Measurements from ENCODE around the gene HLA-DOA. TPM values are rescaled to one million over a fixed set of nuclear protein-coding genes. Genes with fewer than 3 reads are reported as not detected.

The HLA-DOA gene
- total RNA-seq, 2 donors from 2014 or later, result 7.2 to 14.6 TPM

- peaks cover 20 to 51% of the 10 kb centered on the region in 2 donors for H3K36me3 ChIP-seq
Observed at GRCh38 chr6:32974016-32974333, 35.4 kb downstream of the HLA-DOA start.

GRCh38 chr6:32973144-32974015 is 36.0 kb downstream of the HLA-DOA start:
- TF ChIP-seq POLR2AphosphoS5 (IDR thresholded peaks at IDR 0.05) (no peak), CTCF (IDR thresholded peaks at IDR 0.05) (no peak), POLR2A (IDR thresholded peaks at IDR 0.05) (no peak)
- DNase-seq (ENCODE audit: low spot score), result peak; percentile 39
- peaks cover 20% of the 10 kb centered on the region for H3K4me1 ChIP-seq (replicated peaks)
- H3K27me3 ChIP-seq (replicated peaks; ENCODE audit: insufficient read depth), result no peaks in the 10 kb centered on the region
- H3K27ac ChIP-seq, result peak overlapping the region; percentile 99 to 100
- no peaks in the 10 kb centered on the region for H3K9me3 ChIP-seq
- intact Hi-C loops (cut with DNase I), result loop anchor here (5.0 to 10.0 kb wide), 3 partner anchors 441 to 1351 kb away; partner anchors contain the start of genes CUTA, PHF1 and PRRC2A
- WGBS, result under 1% methylated on average over 23 of the region's 23 CpGs
- peaks cover 19 to 46% of the 10 kb centered on the region in 2 donors for H3K36me3 ChIP-seq
- peak overlapping the region; percentile 66 to 84 for H3K4me3 ChIP-seq

More at GRCh38 chr6:32974016-32974333, 35.4 kb downstream of the HLA-DOA start:
- Histone ChIP-seq H3K27me3 (replicated peaks; ENCODE audit: insufficient read depth) (no peaks in the 10 kb centered on the region), H3K9me3 (no peaks in the 10 kb centered on the region), H3K27ac (peak overlapping the region; percentile 99 to 100), H3K4me1 (replicated peaks) (peaks cover 23% of the 10 kb centered on the region), H3K4me3 (peak overlapping the region; percentile 66 to 84)
- no peak for DNase-seq (ENCODE audit: low spot score)
- intact Hi-C loops (cut with DNase I), result loop anchor here (5.0 to 10.0 kb wide), 3 partner anchors 441 to 1352 kb away; partner anchors contain the start of genes CUTA, PHF1 and PRRC2A
- no peak for TF ChIP-seq CTCF (IDR thresholded peaks at IDR 0.05)
- TF ChIP-seq POLR2A (IDR thresholded peaks at IDR 0.05), result no peak
- TF ChIP-seq POLR2AphosphoS5 (IDR thresholded peaks at IDR 0.05), result no peak
- 0% methylated on average over 4 of the region's 4 CpGs for WGBS

- no peaks in the 10 kb centered on the region for H3K9me3 ChIP-seq
- intact Hi-C loops (cut with DNase I), result loop anchor here (5.0 to 10.0 kb wide), 3 partner anchors 442 to 1350 kb away; partner anchors contain the start of genes CUTA, PHF1 and PRRC2A
- TF ChIP-seq POLR2A (IDR thresholded peaks at IDR 0.05) (peak; percentile 8), POLR2AphosphoS5 (IDR thresholded peaks at IDR 0.05) (no peak), CTCF (IDR thresholded peaks at IDR 0.05) (no peak)
- H3K4me3 ChIP-seq, result peak overlapping the region; percentile 66 to 84
- H3K4me1 ChIP-seq (replicated peaks), result peaks cover 15% of the 10 kb centered on the region
- H3K36me3 ChIP-seq, result peaks cover 13 to 39% of the 10 kb centered on the region in 2 donors
- DNase-seq (ENCODE audit: low spot score), result no peak
- H3K27me3 ChIP-seq (replicated peaks; ENCODE audit: insufficient read depth), result no peaks in the 10 kb centered on the region
- WGBS, result under 1% methylated on average over 60 of the region's 70 CpGs
- peak overlapping the region; percentile 99 to 100 for H3K27ac ChIP-seq
Observed at GRCh38 chr6:32972353-32973143, 36.8 kb downstream of the HLA-DOA start.

- H3K9me3 ChIP-seq, result no peaks in the 10 kb centered on the region
- peak overlapping the region; percentile 99 to 100 for H3K27ac ChIP-seq
- intact Hi-C loops (cut with DNase I), result loop anchor here (5.0 to 10.0 kb wide), 3 partner anchors 443 to 1349 kb away; partner anchors contain the start of genes CUTA, PHF1 and PRRC2A
- peaks cover 10% of the 10 kb centered on the region for H3K4me1 ChIP-seq (replicated peaks)
- TF ChIP-seq CTCF (IDR thresholded peaks at IDR 0.05), result peak in 2 of 4 experiments; percentile 27 to 45
- TF ChIP-seq POLR2AphosphoS5 (IDR thresholded peaks at IDR 0.05), result peak; percentile 98
- TF ChIP-seq POLR2A (IDR thresholded peaks at IDR 0.05), result peak; percentile 96
- under 1% methylated on average over 53 of the region's 58 CpGs for WGBS
- DNase-seq (ENCODE audit: low spot score), result peak; percentile 99
- no peaks in the 10 kb centered on the region for H3K27me3 ChIP-seq (replicated peaks; ENCODE audit: insufficient read depth)
- H3K4me3 ChIP-seq, result peak overlapping the region; percentile 84 to 91
- peaks cover 6 to 31% of the 10 kb centered on the region in 2 donors for H3K36me3 ChIP-seq
Observed at GRCh38 chr6:32971581-32972352, 37.6 kb downstream of the HLA-DOA start.
